Liver (tissue), 9 donors: ENCODE data around the gene CD47. TPM values are rescaled to one million over a fixed set of nuclear protein-coding genes. Genes with fewer than 3 reads are reported as not detected.

Source experiments
- DNase-seq: peaks from one replicate; pipeline ENCODE4 v3.0.0-alpha.2; 2017; ENCODE audit warnings: low spot score
- H3K27ac ChIP-seq, 2 donors: one replicate each; pipeline ENCODE4 v1.7.0; 2013; ENCODE audit warnings: inconsistent platforms in 2 of 2, low read length in 2 of 2, control low read depth in 1 of 2, low read depth in 1 of 2, mild to moderate bottlenecking in 1 of 2
- H3K27me3 ChIP-seq, 4 donors: one replicate each; pipeline versions ENCODE4 v1.6.1 to v1.7.0; 2013; ENCODE audit warnings: low read length in 3 of 4, inconsistent platforms in 1 of 4, mild to moderate bottlenecking in 1 of 4, moderate library complexity in 1 of 4; ENCODE audit not compliant: control insufficient read depth in 4 of 4, insufficient read depth in 4 of 4
- H3K36me3 ChIP-seq, 4 donors: one replicate each; pipeline versions ENCODE4 v1.6.1 to v1.7.0; 2013; ENCODE audit warnings: low read length in 3 of 4, mild to moderate bottlenecking in 3 of 4, low read depth in 1 of 4, moderate library complexity in 1 of 4; ENCODE audit not compliant: control insufficient read depth in 4 of 4, insufficient read depth in 3 of 4
- H3K4me1 ChIP-seq, 4 donors: one replicate each; pipeline versions ENCODE4 v1.6.1 to v1.7.0; 2013; ENCODE audit warnings: low read length in 3 of 4, mild to moderate bottlenecking in 3 of 4, moderate library complexity in 1 of 4; ENCODE audit not compliant: control insufficient read depth in 4 of 4, insufficient read depth in 4 of 4
- H3K4me3 ChIP-seq, 3 donors: one replicate each; pipeline versions ENCODE4 v1.6.1 to v1.7.0; 2013; ENCODE audit warnings: low read length in 3 of 3, control low read depth in 1 of 3, low read depth in 1 of 3, mild to moderate bottlenecking in 1 of 3
- H3K9ac ChIP-seq, 2 donors: one replicate each; pipeline ENCODE4 v1.7.0; 2013; ENCODE audit warnings: low read length in 2 of 2, mild to moderate bottlenecking in 2 of 2, moderate library complexity in 2 of 2, control low read depth in 1 of 2, low read depth in 1 of 2
- H3K9me3 ChIP-seq, 4 donors: one replicate each; pipeline versions ENCODE4 v1.6.1 to v1.7.0; 2013; ENCODE audit warnings: low read length in 3 of 4; ENCODE audit not compliant: control insufficient read depth in 4 of 4
- EGR1 ChIP-seq, 2 donors: IDR thresholded peaks; 2 replicates each; pipeline ENCODE4 v1.6.1; 2016 to 2018; ENCODE audit warnings: antibody characterized with exemption in 2 of 2, low read depth in 2 of 2
- FOXA1 ChIP-seq: IDR thresholded peaks from 2 replicates; pipeline ENCODE4 v1.6.1; 2016; ENCODE audit warnings: antibody characterized with exemption
- FOXA2 ChIP-seq: IDR thresholded peaks from 2 replicates; pipeline ENCODE4 v1.6.1; 2016; ENCODE audit warnings: antibody characterized with exemption
- GABPA ChIP-seq, 2 donors: IDR thresholded peaks in 1 of 2; conservative IDR thresholded peaks in 1 of 2; 2 replicates each; pipeline ENCODE4 v1.6.1; 2016; ENCODE audit warnings: antibody characterized with exemption in 2 of 2, mild to moderate bottlenecking in 1 of 2, moderate library complexity in 1 of 2
- HNF4A ChIP-seq, 2 donors: conservative IDR thresholded peaks; 2 replicates each; pipeline ENCODE4 v1.6.1; 2016; ENCODE audit warnings: antibody characterized with exemption in 2 of 2, mild to moderate bottlenecking in 2 of 2
- HNF4G ChIP-seq: IDR thresholded peaks from 2 replicates; pipeline ENCODE4 v1.6.1; 2016; ENCODE audit warnings: antibody characterized with exemption
- JUND ChIP-seq, 2 donors: IDR thresholded peaks; 2 replicates each; pipeline ENCODE4 v1.6.1; 2016; ENCODE audit warnings: antibody characterized with exemption in 2 of 2
- MAX ChIP-seq: IDR thresholded peaks from 2 replicates; pipeline ENCODE4 v1.6.1; 2016; ENCODE audit warnings: antibody characterized with exemption
- NR2F2 ChIP-seq: IDR thresholded peaks from 2 replicates; pipeline ENCODE4 v1.6.1; 2016; ENCODE audit warnings: antibody characterized with exemption
- RAD21 ChIP-seq, 2 donors: IDR thresholded peaks; 2 replicates each; pipeline ENCODE4 v1.6.1; 2016; ENCODE audit warnings: antibody characterized with exemption in 2 of 2, mild to moderate bottlenecking in 2 of 2
- REST ChIP-seq: IDR thresholded peaks from 2 replicates; pipeline ENCODE4 v1.6.1; 2016; ENCODE audit warnings: antibody characterized with exemption, mild to moderate bottlenecking
- RXRA ChIP-seq, 2 donors: IDR thresholded peaks; 2 replicates each; pipeline ENCODE4 v1.6.1; 2017 to 2018; ENCODE audit warnings: antibody characterized with exemption in 2 of 2, mild to moderate bottlenecking in 1 of 2
- SP1 ChIP-seq: IDR thresholded peaks from 2 replicates; pipeline ENCODE4 v1.6.1; 2018; ENCODE audit warnings: antibody characterized with exemption, mild to moderate bottlenecking
- YY1 ChIP-seq: IDR thresholded peaks from 2 replicates; pipeline ENCODE4 v1.6.1; 2016; ENCODE audit warnings: antibody characterized with exemption, mild to moderate bottlenecking
- WGBS: extraction: QIAGEN DNeasy Blood & Tissue Kit; methylation state at CpG from one replicate; pipeline ENCODE4 v1.1.7; 2013; 5-methylcytosine and 5-hydroxymethylcytosine counted together
- polyA plus RNA-seq, 2 donors: library from polyadenylated mRNA; stranded (reverse) in 1 of 2; unstranded in 1 of 2; fragments of 200-250 nt in 1 of 2; fragments of >200 nt in 1 of 2; fragmentation: Nextera tagmentation in 1 of 2; extraction: Ambion mirVana in 1 of 2; gene quantifications; one replicate each; pipeline versions ENCODE4 v1.2.1 to v1.2.3, GENCODE V29; 2013 to 2015
- total RNA-seq, 2 donors: library from RNA; depleted of rRNA; stranded (reverse); fragments of >200 nt; gene quantifications; one replicate each; pipeline ENCODE4 v1.2.3, GENCODE V29; 2014
- TF ChIP-seq, protein P1 (sequence below): IDR thresholded peaks from 2 replicates; pipeline ENCODE4 v1.6.1; 2016; ENCODE audit warnings: antibody characterized with exemption
- TF ChIP-seq, protein P2 (sequence below): IDR thresholded peaks from 2 replicates; pipeline ENCODE4 v1.6.1; 2016; ENCODE audit warnings: antibody characterized with exemption
- donor health status: healthy.
- donor health status: healthy.
- donor health status: healthy.
- donor health status: healthy.
- donor health status: healthy.

The CD47 gene
- total and polyA plus RNA-seq, 4 donors = 23.4 to 39.5 (median 33.9) TPM

GRCh38 chr3:107994956-107995715 lies 95.7 kb downstream of the CD47 start:
- H3K4me3 ChIP-seq = no peak overlapping the region
- 72% methylated on average over 4 of the region's 4 CpGs for WGBS

DNA sequence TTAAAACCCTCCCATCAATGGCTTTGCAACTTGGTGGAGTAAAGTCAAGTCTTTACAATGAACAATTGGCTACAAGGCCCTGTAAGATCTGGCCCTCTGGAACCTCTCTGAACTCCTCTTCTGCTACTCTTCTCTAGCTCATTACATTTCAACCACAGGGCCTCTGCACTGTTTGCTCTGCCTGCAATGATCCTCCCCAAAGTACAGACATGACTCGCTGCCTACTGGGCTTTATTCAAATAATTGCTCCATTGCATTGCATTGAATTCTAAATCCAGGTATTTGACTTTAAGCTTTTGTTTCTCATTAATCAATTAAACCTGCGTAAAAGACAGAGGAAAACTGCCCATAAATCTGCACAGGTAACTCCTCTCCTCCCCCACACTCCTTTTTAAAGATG lies 96.7 kb downstream of the CD47 start:
- no peak overlapping the region for H3K27ac ChIP-seq
- WGBS = 97% methylated on average over 2 of the region's 2 CpGs
- no peaks in the 10 kb centered on the region for H3K9me3 ChIP-seq
- no peaks in the 10 kb centered on the region for H3K27me3 ChIP-seq
- no peaks in the 10 kb centered on the region for H3K36me3 ChIP-seq
- DNase-seq = no peak
- TF ChIP-seq HNF4A (conservative IDR thresholded peaks at IDR 0.05) = no peak
- no peak for TF ChIP-seq MAX
- TF ChIP-seq RXRA (IDR thresholded peaks at IDR 0.05) = no peak
- no peak overlapping the region for H3K4me3 ChIP-seq
- H3K4me1 ChIP-seq = no peaks in the 10 kb centered on the region
- no peak overlapping the region for H3K9ac ChIP-seq

More at GRCh38 chr3:107994956-107995715, 95.7 kb downstream of the CD47 start:
- TF ChIP-seq RXRA (IDR thresholded peaks at IDR 0.05) (no peak), REST (no peak), GABPA (IDR thresholded peaks at IDR 0.05 in 1 of 2, conservative IDR thresholded peaks at IDR 0.05 in 1 of 2) (no peak), RAD21 (IDR thresholded peaks at IDR 0.05) (no peak), FOXA2 (no peak), MAX (no peak), HNF4G (no peak), YY1 (no peak)
- TF ChIP-seq, protein P1, sequence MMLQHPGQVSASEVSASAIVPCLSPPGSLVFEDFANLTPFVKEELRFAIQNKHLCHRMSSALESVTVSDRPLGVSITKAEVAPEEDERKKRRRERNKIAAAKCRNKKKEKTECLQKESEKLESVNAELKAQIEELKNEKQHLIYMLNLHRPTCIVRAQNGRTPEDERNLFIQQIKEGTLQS = no peak
- Histone ChIP-seq H3K4me1 (no peaks in the 10 kb centered on the region), H3K9me3 (peaks cover 0 to under 1% (median 0%) of the 10 kb centered on the region in 4 donors), H3K27me3 (no peaks in the 10 kb centered on the region), H3K27ac (no peak overlapping the region), H3K36me3 (no peaks in the 10 kb centered on the region), H3K9ac (no peak overlapping the region)
- no peak for DNase-seq

DNA sequence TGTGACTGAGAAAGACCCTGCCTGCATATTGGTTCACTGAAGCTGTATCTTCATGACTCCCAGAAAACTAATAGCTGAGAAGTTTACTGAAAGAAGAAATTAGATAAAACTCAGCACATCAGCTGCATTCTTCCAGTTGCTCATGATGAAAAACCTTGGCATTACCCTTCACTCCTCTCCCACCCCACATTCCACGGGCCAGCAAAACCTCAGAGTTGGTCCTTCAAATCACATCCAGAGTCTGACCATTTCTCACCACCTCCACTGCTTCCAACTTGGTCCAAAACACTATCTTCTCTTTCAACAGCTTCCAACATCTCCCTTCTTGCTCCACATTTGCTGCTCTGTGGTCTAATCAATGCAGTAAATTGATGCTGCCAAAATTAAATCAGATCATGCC lies 97.1 kb downstream of the CD47 start:
- Histone ChIP-seq H3K4me3 (no peak overlapping the region), H3K9ac (no peak overlapping the region), H3K27me3 (no peaks in the 10 kb centered on the region), H3K36me3 (no peaks in the 10 kb centered on the region), H3K27ac (no peak overlapping the region), H3K9me3 (no peaks in the 10 kb centered on the region), H3K4me1 (no peaks in the 10 kb centered on the region)
- DNase-seq = no peak
- 90% methylated on average over 1 of the region's 1 CpG for WGBS
- TF ChIP-seq JUND (IDR thresholded peaks at IDR 0.05) = no peak
- TF ChIP-seq, protein P2, sequence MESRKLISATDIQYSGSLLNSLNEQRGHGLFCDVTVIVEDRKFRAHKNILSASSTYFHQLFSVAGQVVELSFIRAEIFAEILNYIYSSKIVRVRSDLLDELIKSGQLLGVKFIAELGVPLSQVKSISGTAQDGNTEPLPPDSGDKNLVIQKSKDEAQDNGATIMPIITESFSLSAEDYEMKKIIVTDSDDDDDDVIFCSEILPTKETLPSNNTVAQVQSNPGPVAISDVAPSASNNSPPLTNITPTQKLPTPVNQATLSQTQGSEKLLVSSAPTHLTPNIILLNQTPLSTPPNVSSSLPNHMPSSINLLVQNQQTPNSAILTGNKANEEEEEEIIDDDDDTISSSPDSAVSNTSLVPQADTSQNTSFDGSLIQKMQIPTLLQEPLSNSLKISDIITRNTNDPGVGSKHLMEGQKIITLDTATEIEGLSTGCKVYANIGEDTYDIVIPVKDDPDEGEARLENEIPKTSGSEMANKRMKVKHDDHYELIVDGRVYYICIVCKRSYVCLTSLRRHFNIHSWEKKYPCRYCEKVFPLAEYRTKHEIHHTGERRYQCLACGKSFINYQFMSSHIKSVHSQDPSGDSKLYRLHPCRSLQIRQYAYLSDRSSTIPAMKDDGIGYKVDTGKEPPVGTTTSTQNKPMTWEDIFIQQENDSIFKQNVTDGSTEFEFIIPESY = no peak
- no peak for TF ChIP-seq HNF4A (conservative IDR thresholded peaks at IDR 0.05)
- no peak for TF ChIP-seq SP1
- TF ChIP-seq GABPA (IDR thresholded peaks at IDR 0.05 in 1 of 2, conservative IDR thresholded peaks at IDR 0.05 in 1 of 2) = no peak
- TF ChIP-seq MAX = no peak
- no peak for TF ChIP-seq FOXA1
- no peak for TF ChIP-seq RXRA (IDR thresholded peaks at IDR 0.05)
- TF ChIP-seq EGR1 (IDR thresholded peaks at IDR 0.05; ENCODE audit: low read depth in 2 of 2) = no peak
- TF ChIP-seq REST = no peak
- TF ChIP-seq NR2F2 = no peak
- TF ChIP-seq YY1 = no peak
